Stimulated activated CD4-positive, alpha-beta T cell treated with anti-CD3 and anti-CD28 coated beads, Interleukin-1b, Interleukin-23, amount 100 ng/mL, for 4 hours (primary cell): ENCODE measurements around the gene APPBP2.
A peak's percentile ranks its signal among the peaks of the same experiment; 100 is the strongest.
"Not testable (repeated sequence)": the region's sequence is repeated elsewhere in the genome, so short reads cannot be mapped to it uniquely, and the experiment has no call there.

Experiments used
- DNase-seq, 2 donors: peaks; one replicate each; pipeline ENCODE4 v3.0.0-alpha.2; 2020; ENCODE audit warnings: low read depth in 2 of 2

The APPBP2 gene

DNA sequence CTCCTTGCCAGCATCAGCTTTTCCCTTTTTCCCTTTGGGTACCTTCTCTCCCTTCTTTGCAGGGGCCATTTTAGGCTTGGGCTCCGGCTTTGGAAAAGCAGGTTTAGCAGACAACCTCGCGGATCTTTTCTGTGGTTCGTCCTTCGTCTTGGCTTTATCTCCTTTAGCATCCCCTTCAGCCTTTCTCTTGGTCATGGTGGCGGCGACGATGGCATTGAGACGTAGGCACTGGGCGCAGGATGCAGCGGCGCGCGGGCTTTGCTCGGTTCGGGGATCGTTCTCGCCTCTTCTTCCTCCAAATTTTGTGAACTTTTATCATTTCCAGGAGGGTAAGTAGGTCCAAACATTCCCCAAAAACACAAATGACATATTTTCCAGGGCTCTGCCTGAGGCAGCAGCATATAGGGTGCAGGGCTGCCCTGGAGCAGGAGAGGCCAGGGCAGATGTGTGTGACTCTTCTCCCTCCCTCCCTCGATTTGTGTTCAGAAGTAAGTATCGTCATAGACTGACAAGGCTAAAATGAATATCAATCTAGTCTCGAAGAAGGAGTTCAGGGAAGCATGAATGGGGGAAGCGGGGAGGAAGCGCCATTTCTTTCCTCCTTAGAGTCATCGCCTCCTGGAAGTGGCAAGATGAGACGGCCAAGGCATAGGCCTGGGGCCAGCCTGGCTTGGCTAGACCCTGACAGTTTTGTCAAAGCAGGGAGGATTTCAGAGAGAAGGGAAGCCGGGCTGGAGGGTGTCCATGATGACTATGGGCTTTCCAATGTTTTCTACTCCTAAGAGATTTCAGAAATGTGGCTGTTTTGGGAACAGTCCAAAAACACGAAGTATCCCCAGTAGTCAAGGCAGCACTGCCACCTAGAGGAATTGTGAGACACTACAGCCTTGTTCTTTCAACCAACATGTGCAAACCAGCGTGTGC is 90.5 kb downstream of the APPBP2 start:
- peak; percentile 21 to 50 for DNase-seq

DNA sequence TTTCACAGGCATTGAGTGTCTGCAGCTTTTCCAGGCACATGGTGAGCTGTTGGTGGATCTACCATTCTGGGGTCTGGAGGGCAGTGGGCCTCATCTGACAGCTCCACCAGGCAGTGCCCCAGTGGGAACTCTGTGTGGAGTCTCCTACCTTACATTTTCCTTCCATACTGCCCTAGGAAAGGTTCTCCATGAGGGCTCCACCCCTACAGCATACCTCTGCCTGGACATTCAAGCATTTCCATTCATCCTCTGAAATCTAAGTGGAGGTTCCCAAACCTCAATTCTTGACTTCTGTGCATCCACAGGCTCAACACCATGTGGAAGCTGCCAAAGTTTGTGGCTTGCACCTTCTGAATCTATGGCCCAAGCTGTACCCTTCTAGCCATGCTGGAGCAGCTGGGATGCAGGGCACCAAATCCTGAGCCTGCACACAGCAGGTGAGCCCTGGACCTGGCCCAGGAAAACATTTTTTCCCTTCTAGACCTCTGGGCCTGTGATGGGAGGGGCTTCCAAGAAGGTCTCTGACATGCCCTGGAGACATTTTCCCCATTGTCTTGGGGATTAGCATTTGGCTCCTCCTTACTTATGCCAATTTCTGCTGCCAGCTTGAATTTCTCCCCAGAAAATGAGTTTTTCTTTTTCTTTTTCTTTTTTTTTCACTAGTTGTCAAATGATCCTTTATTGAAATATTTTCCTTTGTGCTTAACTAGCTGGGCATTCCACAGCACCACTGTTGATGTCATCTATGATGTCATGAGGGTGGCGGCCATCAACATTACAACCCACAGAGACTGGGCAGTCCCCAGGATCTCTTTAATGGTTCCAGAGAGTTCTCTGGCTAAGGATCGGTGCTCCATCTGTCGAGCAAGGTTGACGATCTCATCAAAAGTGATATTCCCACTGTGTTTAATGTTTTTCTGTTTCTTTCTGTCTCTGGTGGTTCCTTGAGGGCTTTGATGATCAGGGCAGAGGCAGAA is 92.7 kb downstream of the APPBP2 start:
- DNase-seq, result not testable (repeated sequence)

DNA sequence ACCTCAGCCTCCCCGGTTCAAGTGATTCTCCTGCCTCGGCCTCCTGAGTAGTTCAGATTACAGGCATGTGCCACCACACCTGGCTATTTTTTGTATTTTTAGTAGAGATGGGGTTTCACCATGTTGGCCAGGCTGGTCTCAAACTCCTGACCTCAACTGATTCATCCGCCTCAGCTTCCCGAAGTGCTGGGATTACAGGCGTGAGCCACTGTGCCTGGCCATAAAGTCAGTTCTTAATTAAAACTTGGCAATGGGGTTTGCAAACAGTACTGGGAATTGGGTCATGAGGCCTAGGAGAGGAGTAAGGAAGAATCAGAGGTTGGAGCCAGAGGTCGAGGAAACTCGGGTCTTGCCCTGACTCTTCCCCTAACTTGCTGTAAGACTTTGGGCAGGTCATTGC is 95.5 kb downstream of the APPBP2 start:
- DNase-seq, result not testable (repeated sequence)

- DNase-seq, result not testable (repeated sequence)
These were observed 97.6 kb downstream of the APPBP2 start for GRCh38 chr17:60428491-60428890.

DNA sequence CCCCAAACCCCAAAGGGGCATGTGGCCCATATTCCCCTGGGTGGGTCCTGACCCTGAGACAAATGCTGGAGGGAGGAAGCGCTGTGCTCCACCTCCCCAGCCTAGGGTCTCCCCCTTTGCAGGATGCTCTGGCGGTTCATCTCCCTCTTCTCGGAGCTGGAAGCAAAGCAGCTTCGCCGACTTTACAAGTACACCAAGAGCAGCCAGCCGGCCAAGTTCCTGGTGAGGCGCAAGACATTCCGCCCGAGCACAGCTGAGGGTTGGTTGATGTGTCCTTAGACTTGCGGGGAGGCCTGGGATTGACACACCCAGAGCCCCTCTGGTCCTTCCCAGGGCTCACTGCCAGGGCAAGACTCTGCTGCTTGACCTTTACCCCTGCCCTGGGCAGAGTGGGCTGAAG is 99.4 kb downstream of the APPBP2 start:
- DNase-seq, result no peak

GRCh38 chr17:60425626-60426025 is 100.4 kb downstream of the APPBP2 start:
- DNase-seq, result no peak

DNA sequence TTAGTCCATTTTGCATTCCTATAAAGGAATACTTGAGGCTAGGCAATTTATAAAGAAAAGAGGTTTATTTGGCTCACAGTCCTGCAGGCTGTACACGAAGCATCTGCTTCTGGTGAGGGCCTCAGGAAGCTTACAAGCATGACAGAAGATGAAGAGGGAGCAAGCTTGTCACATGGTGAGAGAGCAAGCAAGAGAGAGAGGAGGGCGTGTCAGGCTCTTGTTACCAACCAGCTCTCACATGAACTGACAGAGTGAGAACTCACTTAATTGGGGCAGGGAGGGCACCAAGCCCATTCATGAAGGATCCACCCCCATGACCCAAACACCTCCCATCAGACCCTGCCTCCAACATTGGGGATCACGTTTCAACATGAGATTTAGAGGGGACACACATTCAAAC is 102.2 kb downstream of the APPBP2 start:
- DNase-seq, result no peak

DNA sequence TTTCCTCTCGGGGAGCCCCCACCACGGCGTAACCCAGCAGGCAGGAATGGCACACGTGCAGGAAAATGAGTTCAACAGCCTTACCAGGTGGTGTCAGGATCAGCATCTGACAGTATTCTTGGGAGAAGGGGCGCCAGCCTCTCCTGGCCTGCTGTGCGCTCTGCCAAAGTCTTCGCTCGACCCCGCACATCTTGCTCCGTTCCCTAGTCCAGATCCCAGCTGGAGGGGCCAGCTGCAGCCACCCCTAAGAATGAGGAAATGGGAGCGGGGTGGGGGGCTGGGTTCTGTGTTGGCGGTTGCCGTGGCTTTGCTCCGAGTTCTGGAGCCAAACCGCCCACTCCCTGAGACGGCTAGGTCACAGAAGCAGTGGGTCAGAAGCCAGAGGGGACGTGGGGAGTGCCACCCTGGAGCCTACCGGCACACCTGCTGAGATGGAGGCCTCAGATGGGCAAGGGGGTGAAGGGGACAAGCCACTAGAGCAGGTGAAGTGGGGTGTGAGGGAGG is 103.8 kb downstream of the APPBP2 start, which contains the start of gene CHCT1:
Gene CHCT1 (plus strand): TSS at position 328 of the 504 bp plus-strand sequence. CDS start 104 bp downstream, at position 432.
- DNase-seq, result no peak

GRCh38 chr17:60421273-60422161 is 104.5 kb downstream of the APPBP2 start:
- DNase-seq, result peak; percentile 67 to 72

DNA sequence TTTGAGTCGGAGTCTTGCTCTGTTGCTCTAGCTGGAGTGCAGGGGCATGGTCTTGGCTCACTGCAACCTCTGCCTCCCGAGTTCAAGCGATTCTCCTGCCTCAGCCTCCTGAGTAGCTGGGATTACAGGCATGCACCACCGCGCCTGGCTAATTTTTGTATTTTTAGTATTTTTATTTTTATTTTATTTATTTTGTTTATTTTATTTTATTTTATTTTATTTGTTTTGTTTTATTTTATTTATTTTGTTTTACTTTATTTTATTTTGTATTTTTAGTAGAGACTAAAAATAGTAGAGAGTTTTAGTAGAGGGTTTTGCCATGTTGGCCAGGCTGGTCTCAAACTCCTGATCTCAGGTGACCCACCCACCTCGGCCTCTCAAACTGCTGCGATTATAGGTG is 106.2 kb downstream of the APPBP2 start:
- DNase-seq, result not testable (repeated sequence)

- DNase-seq, result not testable (repeated sequence)
These were observed 107.0 kb downstream of the APPBP2 start for GRCh38 chr17:60419003-60419402.

DNA sequence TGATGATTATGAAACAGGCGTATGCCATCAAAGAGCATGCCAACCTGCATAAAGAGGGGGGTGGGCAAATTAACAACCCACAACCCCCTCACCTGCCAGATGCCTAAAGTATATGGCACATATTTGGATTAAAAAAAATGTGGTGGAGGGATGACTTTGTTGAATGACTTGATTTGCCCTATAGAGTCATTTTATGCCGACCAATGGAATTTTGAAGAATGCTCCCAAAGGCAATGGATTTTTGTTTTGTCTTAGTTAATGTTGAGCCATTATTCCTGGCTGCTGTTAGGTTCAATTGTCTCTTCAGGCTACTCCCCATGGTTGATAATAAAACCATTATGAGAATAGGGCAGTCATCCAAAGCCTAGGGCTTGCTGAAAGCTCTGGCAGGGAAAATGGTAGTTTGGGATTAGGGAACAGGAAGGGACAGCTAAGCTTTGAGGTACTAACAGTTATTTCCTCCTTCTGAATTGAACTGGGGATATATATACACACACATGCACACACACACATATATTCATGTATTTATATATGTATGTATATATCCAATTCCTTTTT is 109.6 kb downstream of the APPBP2 start:
- no peak for DNase-seq

DNA sequence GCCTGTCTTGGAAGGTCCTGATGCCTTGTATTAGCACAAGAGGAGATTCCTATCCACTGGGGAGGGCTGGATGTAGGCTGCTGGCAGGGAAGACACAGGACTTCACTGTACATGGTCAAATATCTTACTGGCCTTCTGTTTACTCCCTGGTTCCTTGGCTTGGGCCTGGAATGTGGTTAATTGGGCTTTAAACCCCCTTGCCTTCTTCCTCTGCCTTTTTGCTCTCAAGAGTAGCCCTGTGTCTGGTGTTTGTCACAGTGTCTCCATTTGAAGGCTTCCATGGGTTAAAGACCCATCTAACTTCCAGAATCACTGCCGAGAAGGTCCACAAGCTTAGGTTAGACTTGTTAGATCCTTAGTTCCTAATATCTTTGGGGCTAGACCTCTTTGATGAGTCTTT is 110.9 kb downstream of the APPBP2 start:
- no peak for DNase-seq

DNA sequence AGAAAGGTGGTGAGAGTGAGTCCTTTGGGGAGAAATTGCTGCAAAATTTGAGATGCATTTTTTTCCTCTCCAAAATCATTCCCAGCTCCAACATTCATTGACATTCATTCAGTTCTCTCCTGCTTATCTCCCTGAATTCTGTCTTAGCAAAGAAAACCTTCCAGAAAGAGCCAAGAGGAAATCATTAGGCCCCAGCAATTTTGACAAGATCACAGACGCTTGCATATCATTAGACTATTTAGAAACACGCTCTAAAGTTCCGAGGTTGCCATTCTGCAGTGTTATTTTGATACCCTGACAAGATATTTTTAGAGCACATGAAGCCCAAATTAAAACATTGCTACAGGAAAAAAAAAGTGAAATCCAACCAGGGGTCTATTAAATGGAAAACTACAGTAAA is 113.3 kb downstream of the APPBP2 start:
- no peak for DNase-seq

DNA sequence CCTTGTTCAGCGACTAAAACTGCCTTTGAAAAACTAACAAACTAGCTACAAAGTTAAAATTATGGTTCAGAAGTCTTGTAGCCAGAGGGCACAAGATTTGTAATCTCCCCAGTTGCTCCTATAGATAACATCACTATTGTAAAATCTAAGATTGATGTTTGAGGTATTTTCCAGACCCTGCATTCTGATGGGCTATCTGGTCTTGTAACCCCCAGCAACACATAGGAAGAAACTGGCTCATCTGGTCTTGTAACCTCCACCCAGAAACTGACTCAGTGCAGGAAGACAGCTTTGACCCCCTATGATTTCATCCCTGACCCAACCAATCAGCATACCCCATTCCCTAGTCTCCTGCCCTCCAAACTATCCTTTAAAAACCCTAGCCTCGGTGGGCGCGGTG is 116.0 kb downstream of the APPBP2 start:
- DNase-seq, result no peak

DNA sequence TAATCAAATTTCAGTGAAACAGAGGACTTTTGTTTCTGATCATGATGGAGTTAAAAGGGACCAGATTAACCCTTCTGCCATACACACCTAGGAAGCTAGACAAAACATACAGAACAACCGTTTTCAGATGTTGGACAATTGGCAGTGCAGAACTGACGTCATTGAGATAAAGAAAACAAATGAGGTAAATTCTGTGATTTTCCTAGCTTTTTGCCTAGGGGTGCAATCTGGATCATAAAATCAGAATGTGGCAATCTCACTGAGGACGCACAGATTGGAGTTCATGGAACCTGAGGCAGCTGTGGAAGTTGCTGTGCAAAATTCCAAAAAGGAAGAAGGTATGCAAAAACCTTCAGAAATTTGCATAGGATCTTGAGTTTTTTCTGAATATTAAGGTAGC is 119.2 kb downstream of the APPBP2 start:
- DNase-seq, result no peak

DNA sequence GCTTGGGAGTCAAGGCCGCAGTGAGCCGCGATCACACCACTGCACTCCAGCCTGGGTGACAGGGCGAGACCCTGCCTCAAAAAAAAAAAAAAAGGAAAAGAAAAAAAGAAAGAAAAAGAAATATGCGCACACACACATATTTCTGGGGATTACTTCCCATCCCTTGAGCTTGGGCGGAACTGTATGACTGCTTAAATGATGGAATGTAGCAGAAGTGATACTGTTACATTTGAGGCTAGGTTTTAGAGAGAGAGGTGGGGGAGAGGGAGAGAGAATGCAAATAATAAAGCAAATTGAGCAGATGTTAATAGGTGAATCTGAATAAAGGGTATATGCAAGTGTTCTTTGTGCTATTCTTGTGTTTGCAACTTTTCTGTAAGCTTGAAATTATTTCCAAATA is 122.1 kb downstream of the APPBP2 start:
- no peak for DNase-seq

- DNase-seq, result no peak
These were observed 122.6 kb downstream of the APPBP2 start for GRCh38 chr17:60403523-60403810.

DNA sequence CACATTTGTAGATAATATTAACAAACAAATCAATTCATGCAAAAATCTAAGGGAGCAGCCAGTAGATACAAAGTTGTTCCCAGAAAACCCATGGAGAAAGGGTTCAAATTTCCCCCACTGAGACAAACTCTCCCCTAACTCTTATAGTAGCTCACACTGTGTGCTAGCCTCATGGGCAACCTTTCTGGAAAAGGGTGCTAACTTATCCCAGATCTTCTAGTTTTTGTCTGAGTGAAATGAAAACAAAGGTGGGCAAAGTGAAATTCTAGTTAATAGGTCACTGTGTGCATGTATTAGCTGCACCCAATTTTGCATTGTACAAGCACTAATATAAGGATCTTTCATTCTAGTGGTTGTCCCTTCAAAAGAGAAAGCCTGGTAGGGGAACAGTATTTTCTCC is 124.2 kb downstream of the APPBP2 start:
- DNase-seq, result no peak

GRCh38 chr17:60398227-60398959 is 127.6 kb downstream of the APPBP2 start:
- DNase-seq, result no peak
